ENCODE results near the gene SPPL3. TPM values are rescaled to one million over a fixed set of nuclear protein-coding genes. Genes with fewer than 3 reads are reported as not detected.

SPPL3 gene
- total RNA-seq, 1 experiment from 2014 or later, result 32.5 TPM

GRCh38 chr12:120767071-120768024, 136.8 kb downstream of the SPPL3 start (continued):
- TF ChIP-seq JUN (CRISPR knock-in tag; IDR thresholded peaks at IDR 0.05) (no peak), NFE2L1 (CRISPR knock-in tag; IDR thresholded peaks at IDR 0.05) (no peak), ERG (CRISPR knock-in tag; IDR thresholded peaks at IDR 0.05) (no peak), GTF2I (CRISPR knock-in tag; conservative IDR thresholded peaks at IDR 0.05) (no peak), ATF3 (CRISPR knock-in tag; conservative IDR thresholded peaks at IDR 0.05) (no peak)

GRCh38 chr12:120766566-120766965, 137.6 kb downstream of the SPPL3 start:
- no peak for ATAC-seq
- Mint-ChIP-seq H3K27me3 (ENCODE audit: low read depth) (no peaks in the 10 kb centered on the region), H3K36me3 (peaks cover 38% of the 10 kb centered on the region), H3K4me1 (peaks cover 2% of the 10 kb centered on the region; the same call in 1 of the 2 replicates), H3K4me3 (no peak overlapping the region), H3K27ac (no peak overlapping the region), H3K9me3 (no peaks in the 10 kb centered on the region)
- TF ChIP-seq ZNF263 (CRISPR knock-in tag; IDR thresholded peaks at IDR 0.05; ENCODE audit: low read depth), result no peak
- TF ChIP-seq SMAD3 (CRISPR knock-in tag; IDR thresholded peaks at IDR 0.05; ENCODE audit: borderline replicate concordance), result no peak
- TF ChIP-seq CREM (CRISPR knock-in tag; IDR thresholded peaks at IDR 0.05), result no peak
- TF ChIP-seq IRF2 (CRISPR knock-in tag; IDR thresholded peaks at IDR 0.05; ENCODE audit: borderline replicate concordance, low read depth), result no peak
- no peak for TF ChIP-seq NR2C2 (CRISPR knock-in tag; IDR thresholded peaks at IDR 0.05)
- no peak for DNase-seq (ENCODE audit: low spot score)
- CTCF ChIA-PET, result interaction anchor here (0.5 kb wide), 1 partner anchor 179 kb away, joined by 3 read pairs; no protein-coding TSS in a partner anchor
- POLR2A ChIA-PET, result no interaction called here

GRCh38 chr12:120764816-120765215, 139.3 kb downstream of the SPPL3 start:
- ChIA-PET POLR2A (interaction anchor here (0.6 kb wide), 1 partner anchor 249 kb away, joined by 3 read pairs; no protein-coding TSS in a partner anchor), CTCF (no interaction called here)
- DNase-seq (ENCODE audit: low spot score) (no peak), ATAC-seq (no peak)
- Mint-ChIP-seq H3K27me3 (ENCODE audit: low read depth) (no peaks in the 10 kb centered on the region), H3K4me1 (peaks cover 6% of the 10 kb centered on the region), H3K36me3 (peaks cover 40% of the 10 kb centered on the region), H3K9me3 (no peaks in the 10 kb centered on the region), H3K27ac (no peak overlapping the region), H3K4me3 (no peak overlapping the region)
- no peak for TF ChIP-seq MLX (CRISPR knock-in tag; IDR thresholded peaks at IDR 0.05)
- no peak for TF ChIP-seq SMAD4 (CRISPR knock-in tag; IDR thresholded peaks at IDR 0.05)
- TF ChIP-seq TP53 (CRISPR knock-in tag; IDR thresholded peaks at IDR 0.05), result no peak
- no peak for TF ChIP-seq CBFB (CRISPR knock-in tag; IDR thresholded peaks at IDR 0.05; ENCODE audit: low read depth)
- TF ChIP-seq NR2C2 (CRISPR knock-in tag; IDR thresholded peaks at IDR 0.05), result no peak

GRCh38 chr12:120763250-120763649, 140.9 kb downstream of the SPPL3 start:
- DNase-seq (ENCODE audit: low spot score), result no peak
- Mint-ChIP-seq H3K27me3 (ENCODE audit: low read depth) (no peaks in the 10 kb centered on the region), H3K4me1 (peaks cover 18% of the 10 kb centered on the region), H3K9me3 (no peaks in the 10 kb centered on the region), H3K4me3 (no peak overlapping the region), H3K36me3 (peaks cover 34% of the 10 kb centered on the region), H3K27ac (no peak overlapping the region)
- TF ChIP-seq ZNF671 (CRISPR knock-in tag; IDR thresholded peaks at IDR 0.05), result no peak
- TF ChIP-seq ZNF121 (CRISPR knock-in tag; IDR thresholded peaks at IDR 0.05), result no peak
- TF ChIP-seq SMAD4 (CRISPR knock-in tag; IDR thresholded peaks at IDR 0.05), result no peak
- no peak for TF ChIP-seq ATF3 (CRISPR knock-in tag; conservative IDR thresholded peaks at IDR 0.05)
- ATAC-seq, result no peak
- CTCF ChIA-PET, result no interaction called here
- POLR2A ChIA-PET, result no interaction called here
